SJCRH30 (cell line): ENCODE results near the gene EPB42. TPM values are rescaled to one million over a fixed set of nuclear protein-coding genes. Genes with fewer than 3 reads are reported as not detected.

Source experiments
- DNase-seq, 2 experiments: peaks; one replicate each; pipeline ENCODE4 v3.0.0-alpha.2; 2015 to 2020
- H3K27ac ChIP-seq: fragments of 250-450 bp; sonication (Bioruptor Pico); 2 replicates; pipeline ENCODE4 v1.5.1; 2020; ENCODE audit warnings: mild to moderate bottlenecking, moderate library complexity
- H3K27me3 ChIP-seq: fragments of 250-450 bp; sonication (Bioruptor Pico); 2 replicates; pipeline ENCODE4 v1.5.1; 2020; ENCODE audit warnings: mild to moderate bottlenecking, moderate library complexity
- H3K36me3 ChIP-seq: fragments of 250-450 bp; sonication (Bioruptor Pico); 2 replicates; pipeline ENCODE4 v1.5.1; 2020; ENCODE audit warnings: mild to moderate bottlenecking, moderate library complexity
- H3K4me1 ChIP-seq: fragments of 250-450 bp; sonication (Bioruptor Pico); 2 replicates; pipeline ENCODE4 v1.5.1; 2020; ENCODE audit warnings: mild to moderate bottlenecking, moderate library complexity
- H3K4me3 ChIP-seq: fragments of 250-450 bp; sonication (Bioruptor Pico); 2 replicates; pipeline ENCODE4 v1.5.1; 2020; ENCODE audit warnings: mild to moderate bottlenecking, moderate library complexity
- H3K9me3 ChIP-seq: fragments of 250-450 bp; sonication (Bioruptor Pico); replicated peaks from 2 replicates; pipeline ENCODE4 v1.5.1; 2020; ENCODE audit warnings: mild to moderate bottlenecking, moderate library complexity
- total RNA-seq: library from RNA; depleted of rRNA; stranded (reverse); fragments of >200 nt; shearing (Covaris generic); gene quantifications from 2 replicates; pipeline ENCODE4 v1.2.3, GENCODE V29; 2014

Gene EPB42
- total RNA-seq, 1 experiment from 2014 or later = not detected

DNA sequence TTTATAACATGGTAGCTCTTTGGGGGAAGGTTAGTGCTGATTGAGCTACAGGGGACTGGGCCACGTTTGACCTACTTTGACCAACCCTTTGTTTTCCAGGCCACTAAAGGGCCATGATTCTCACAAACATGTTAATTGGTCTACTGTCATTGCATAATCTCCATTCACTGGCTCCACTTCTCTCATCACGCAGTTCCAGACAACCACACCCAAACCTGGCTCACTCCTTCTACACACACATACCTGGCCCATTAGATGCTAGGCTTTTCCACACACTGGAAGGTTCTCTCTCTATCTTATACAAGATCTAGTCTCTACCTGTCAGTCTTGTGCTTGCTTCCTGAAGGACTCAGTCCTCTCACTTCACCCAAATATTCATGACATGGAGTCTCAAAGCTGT is 30.0 kb upstream of the EPB42 start:
- H3K4me3 ChIP-seq = no peak overlapping the region
- DNase-seq = no peak

DNA sequence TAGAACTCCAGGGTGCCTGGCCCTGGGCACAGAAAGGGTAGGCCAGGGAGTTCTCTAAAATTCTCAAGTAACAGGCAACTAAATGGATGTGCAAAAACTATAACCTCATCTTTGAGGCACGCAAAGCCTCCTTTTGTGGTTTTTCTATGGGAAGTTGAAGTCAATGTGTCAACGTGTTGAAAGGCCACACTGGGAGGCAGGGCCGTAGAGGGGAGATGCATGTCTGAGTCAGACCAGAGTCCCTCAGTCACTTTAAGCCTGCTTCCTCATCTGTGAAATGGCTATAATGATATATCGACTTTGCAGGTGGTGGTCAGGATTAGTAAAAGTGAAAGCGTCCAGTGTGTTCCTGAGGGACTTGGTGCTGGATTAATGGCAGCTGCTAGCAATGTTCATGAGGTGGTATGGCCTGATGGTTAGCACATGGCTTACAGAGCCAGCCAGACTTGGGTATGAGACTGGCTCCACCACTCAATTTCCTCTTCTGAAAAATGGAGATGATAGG is 28.9 kb upstream of the EPB42 start:
- peaks cover 4% of the 10 kb centered on the region; the same call in 1 of the 2 replicates for H3K4me1 ChIP-seq
- peak; percentile 44 to 54 for DNase-seq
- H3K36me3 ChIP-seq = no peaks in the 10 kb centered on the region
- peak overlapping the region; percentile 39 for H3K27ac ChIP-seq
- H3K27me3 ChIP-seq = no peaks in the 10 kb centered on the region
- no peaks in the 10 kb centered on the region for H3K9me3 ChIP-seq
- no peak overlapping the region for H3K4me3 ChIP-seq

More for the DNA sequence above, 30.0 kb upstream of the EPB42 start:
- H3K27me3 ChIP-seq = no peaks in the 10 kb centered on the region
- H3K27ac ChIP-seq = no peak overlapping the region
- H3K4me1 ChIP-seq = peaks cover 4% of the 10 kb centered on the region; the same call in 1 of the 2 replicates
- no peaks in the 10 kb centered on the region for H3K36me3 ChIP-seq
- H3K9me3 ChIP-seq = no peaks in the 10 kb centered on the region

GRCh38 chr15:43249236-43249635 is 28.4 kb upstream of the EPB42 start:
- H3K27ac ChIP-seq = peak overlapping the region; percentile 39
- no peak for DNase-seq
- H3K4me3 ChIP-seq = no peak overlapping the region
- H3K4me1 ChIP-seq = peaks cover 4% of the 10 kb centered on the region; the same call in 1 of the 2 replicates
- no peaks in the 10 kb centered on the region for H3K36me3 ChIP-seq
- peaks cover 3% of the 10 kb centered on the region; the same call in 1 of the 2 replicates for H3K27me3 ChIP-seq
- no peaks in the 10 kb centered on the region for H3K9me3 ChIP-seq

DNA sequence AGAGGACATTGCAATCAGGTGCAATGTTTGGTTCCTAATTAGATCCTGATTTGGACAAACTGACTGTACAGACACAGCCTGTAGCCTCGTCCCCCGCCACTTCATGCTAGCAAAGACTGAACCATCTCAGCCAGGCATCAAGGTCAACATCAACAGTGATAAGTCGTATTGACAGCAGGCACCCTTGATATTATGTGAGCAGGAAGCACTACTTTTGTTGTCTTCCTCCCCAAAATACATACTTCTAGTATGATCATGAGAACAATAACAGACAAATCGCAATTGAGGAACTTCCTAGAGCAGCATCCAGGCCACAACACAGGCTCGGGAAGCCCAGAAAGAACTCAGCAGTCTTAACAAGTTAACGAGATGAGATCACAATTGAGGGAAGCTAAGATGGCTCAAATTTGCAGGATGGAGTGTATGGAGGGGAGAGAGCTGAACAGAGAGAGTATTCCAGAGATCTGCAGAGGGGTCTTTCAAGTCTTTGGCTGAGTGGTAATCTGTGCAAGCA is 25.5 kb upstream of the EPB42 start:
- peaks cover 6% of the 10 kb centered on the region; the same call in 1 of the 2 replicates for H3K27me3 ChIP-seq

DNA sequence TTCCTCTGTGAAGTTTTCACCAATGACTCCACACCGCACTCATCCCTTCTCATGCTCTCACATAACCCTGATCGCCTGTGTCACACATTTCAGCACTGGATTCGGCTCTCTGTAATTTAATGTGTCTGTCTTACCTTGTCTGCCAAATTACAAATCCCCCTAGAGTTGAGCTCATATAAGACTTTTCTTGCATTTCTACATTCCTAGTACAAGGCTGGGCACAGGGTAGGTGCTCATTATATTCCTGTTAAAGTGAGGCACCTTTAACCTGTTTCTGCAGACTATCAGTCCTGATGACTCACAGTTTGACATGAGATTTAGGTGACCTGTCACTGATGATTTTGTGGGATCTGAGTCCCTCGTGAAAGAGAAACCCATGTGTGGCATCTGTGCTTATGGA is 23.3 kb upstream of the EPB42 start:
- Histone ChIP-seq H3K27me3 (peaks cover 6% of the 10 kb centered on the region; the same call in 1 of the 2 replicates), H3K36me3 (no peaks in the 10 kb centered on the region), H3K4me3 (no peak overlapping the region), H3K4me1 (no peaks in the 10 kb centered on the region), H3K27ac (no peak overlapping the region), H3K9me3 (no peaks in the 10 kb centered on the region)
- no peak for DNase-seq

More for the DNA sequence above, 25.5 kb upstream of the EPB42 start:
- H3K36me3 ChIP-seq = no peaks in the 10 kb centered on the region
- H3K4me1 ChIP-seq = peaks cover 4% of the 10 kb centered on the region; the same call in 1 of the 2 replicates
- H3K4me3 ChIP-seq = no peak overlapping the region
- no peaks in the 10 kb centered on the region for H3K9me3 ChIP-seq
- DNase-seq = no peak
- H3K27ac ChIP-seq = no peak overlapping the region

DNA sequence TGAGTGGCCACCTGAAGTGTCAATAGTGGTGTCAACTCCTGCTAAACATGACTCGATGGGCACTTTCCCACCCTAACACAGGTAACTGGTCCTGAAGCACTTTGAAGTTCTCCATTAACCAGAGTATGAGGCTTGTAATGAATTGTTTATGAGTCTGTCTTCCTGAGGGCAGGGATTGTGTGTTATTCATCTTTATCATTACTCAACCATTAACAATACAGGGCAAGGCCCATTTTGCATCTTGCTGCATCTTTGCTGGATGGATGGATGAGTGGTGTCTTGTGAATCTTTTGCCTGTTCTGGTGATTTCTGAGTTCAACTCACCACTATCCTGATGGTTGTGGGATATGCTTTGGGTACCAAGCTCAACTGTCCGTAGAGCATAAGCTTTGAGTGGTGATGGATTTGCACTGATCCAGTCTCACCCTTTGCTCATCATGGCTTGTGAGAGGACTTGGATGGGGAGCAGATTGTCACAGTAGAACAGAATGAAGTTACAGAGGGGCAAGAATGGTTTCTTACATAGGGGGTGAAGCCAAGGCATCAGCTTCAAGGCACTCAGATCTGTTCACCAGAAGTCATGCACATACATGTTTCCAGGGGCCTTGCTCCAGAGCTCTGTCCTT is 22.3 kb upstream of the EPB42 start:
- peaks cover 6% of the 10 kb centered on the region; the same call in 1 of the 2 replicates for H3K27me3 ChIP-seq
- H3K27ac ChIP-seq = no peak overlapping the region
- no peak overlapping the region for H3K4me3 ChIP-seq
- no peak for DNase-seq
- no peaks in the 10 kb centered on the region for H3K4me1 ChIP-seq
- no peaks in the 10 kb centered on the region for H3K9me3 ChIP-seq
- no peaks in the 10 kb centered on the region for H3K36me3 ChIP-seq

- H3K27ac ChIP-seq = no peak overlapping the region
- DNase-seq = no peak
Measured at GRCh38 chr15:43242616-43243015, 21.8 kb upstream of the EPB42 start.

DNA sequence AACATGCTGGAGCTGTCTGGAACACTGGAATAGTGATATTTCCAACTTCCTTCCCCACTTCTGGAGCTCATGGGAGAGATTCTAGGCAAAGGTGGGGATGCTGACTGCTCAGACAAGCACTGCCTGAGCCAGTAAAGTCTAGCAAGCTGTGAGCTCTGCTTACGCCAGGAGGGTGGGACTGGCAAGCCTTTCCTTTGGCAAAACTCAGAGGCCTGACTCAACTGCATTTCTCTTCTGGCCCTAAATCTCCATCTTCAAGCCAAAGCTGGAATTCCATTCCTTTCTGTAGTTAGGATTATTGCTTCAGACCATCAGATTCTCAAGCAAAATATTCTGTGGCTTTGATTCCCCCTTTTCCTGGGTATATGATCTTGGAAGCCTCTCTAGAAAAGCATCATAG is 20.3 kb upstream of the EPB42 start:
- no peak for DNase-seq
- no peak overlapping the region for H3K27ac ChIP-seq
- H3K4me3 ChIP-seq = no peak overlapping the region
- no peaks in the 10 kb centered on the region for H3K36me3 ChIP-seq
- no peaks in the 10 kb centered on the region for H3K9me3 ChIP-seq
- H3K4me1 ChIP-seq = no peaks in the 10 kb centered on the region
- H3K27me3 ChIP-seq = peaks cover 6% of the 10 kb centered on the region; the same call in 1 of the 2 replicates

More at GRCh38 chr15:43242616-43243015, 21.8 kb upstream of the EPB42 start:
- Histone ChIP-seq H3K9me3 (no peaks in the 10 kb centered on the region), H3K27me3 (peaks cover 6% of the 10 kb centered on the region; the same call in 1 of the 2 replicates), H3K4me3 (no peak overlapping the region), H3K36me3 (no peaks in the 10 kb centered on the region), H3K4me1 (no peaks in the 10 kb centered on the region)

- no peak for DNase-seq
- Histone ChIP-seq H3K4me1 (no peaks in the 10 kb centered on the region), H3K27ac (no peak overlapping the region), H3K9me3 (no peaks in the 10 kb centered on the region), H3K36me3 (no peaks in the 10 kb centered on the region), H3K4me3 (no peak overlapping the region), H3K27me3 (peaks cover 6% of the 10 kb centered on the region; the same call in 1 of the 2 replicates)
Measured at GRCh38 chr15:43239732-43240491, 19.1 kb upstream of the EPB42 start.

- Histone ChIP-seq H3K9me3 (no peaks in the 10 kb centered on the region), H3K4me3 (no peak overlapping the region), H3K27me3 (no peaks in the 10 kb centered on the region), H3K36me3 (no peaks in the 10 kb centered on the region), H3K27ac (no peak overlapping the region), H3K4me1 (no peaks in the 10 kb centered on the region)
- no peak for DNase-seq
Measured at GRCh38 chr15:43238671-43239131, 17.9 kb upstream of the EPB42 start.

DNA sequence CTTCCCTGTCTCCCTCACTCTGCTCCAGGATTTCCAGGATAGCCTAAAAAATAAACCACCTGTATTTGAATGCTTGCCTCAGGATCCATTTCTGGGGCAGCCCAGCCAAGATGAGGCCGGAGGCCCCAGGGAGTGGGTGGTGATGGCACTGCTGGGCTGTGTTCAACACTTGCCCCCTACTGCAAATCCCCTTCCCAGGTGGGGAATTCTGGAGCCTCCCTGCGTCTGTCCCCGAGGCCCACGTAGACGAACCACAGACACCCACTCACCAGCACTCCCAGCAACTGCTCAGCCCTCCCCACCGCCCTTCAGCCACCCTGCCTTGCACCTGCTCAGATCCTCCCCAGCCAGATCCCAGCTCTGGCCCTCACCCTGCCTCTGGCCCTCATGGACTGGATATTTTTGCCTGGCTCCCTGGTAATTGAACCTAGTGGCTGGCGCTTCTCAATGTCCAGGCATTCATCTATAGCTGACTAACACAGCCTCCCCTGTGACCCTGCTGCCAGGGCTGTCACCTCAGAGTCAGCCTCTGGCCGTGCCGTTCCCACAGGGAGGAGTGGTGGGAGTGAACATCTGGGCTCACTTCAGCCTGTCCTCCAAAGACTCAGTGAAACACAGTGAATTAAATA is 17.1 kb upstream of the EPB42 start:
- H3K9me3 ChIP-seq = no peaks in the 10 kb centered on the region
- H3K4me3 ChIP-seq = no peak overlapping the region
- H3K27me3 ChIP-seq = no peaks in the 10 kb centered on the region
- H3K4me1 ChIP-seq = no peaks in the 10 kb centered on the region
- peak in 1 of 2 experiments; percentile 17 for DNase-seq
- no peak overlapping the region for H3K27ac ChIP-seq
- H3K36me3 ChIP-seq = no peaks in the 10 kb centered on the region

DNA sequence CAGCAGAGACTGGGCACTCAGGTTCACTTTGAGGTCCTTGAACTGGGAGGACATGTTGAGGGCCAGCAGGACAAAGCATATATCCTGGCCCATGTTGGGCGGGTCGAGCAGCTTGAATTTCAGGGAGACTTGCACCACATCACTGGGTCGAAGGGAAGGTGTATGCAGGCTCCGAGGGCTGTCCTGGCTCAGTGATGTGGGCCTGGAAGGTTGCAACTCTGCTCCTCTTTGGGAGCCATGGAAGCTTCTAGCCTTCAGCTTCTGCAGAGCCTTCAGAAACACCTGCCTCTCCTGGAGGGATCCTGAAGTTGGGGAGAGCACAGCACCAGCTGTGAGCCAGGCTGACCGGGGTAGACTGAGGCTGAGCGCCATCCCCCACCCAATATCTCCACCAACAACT is 14.7 kb upstream of the EPB42 start:
- H3K9me3 ChIP-seq = no peaks in the 10 kb centered on the region
- no peaks in the 10 kb centered on the region for H3K36me3 ChIP-seq
- no peaks in the 10 kb centered on the region for H3K27me3 ChIP-seq
- no peak overlapping the region for H3K27ac ChIP-seq
- no peak overlapping the region for H3K4me3 ChIP-seq
- H3K4me1 ChIP-seq = no peaks in the 10 kb centered on the region
- no peak for DNase-seq

GRCh38 chr15:43232289-43232874 is 11.6 kb upstream of the EPB42 start:
- no peak for DNase-seq
- Histone ChIP-seq H3K4me3 (no peak overlapping the region), H3K27ac (no peak overlapping the region), H3K9me3 (no peaks in the 10 kb centered on the region), H3K36me3 (no peaks in the 10 kb centered on the region), H3K4me1 (no peaks in the 10 kb centered on the region), H3K27me3 (no peaks in the 10 kb centered on the region)

DNA sequence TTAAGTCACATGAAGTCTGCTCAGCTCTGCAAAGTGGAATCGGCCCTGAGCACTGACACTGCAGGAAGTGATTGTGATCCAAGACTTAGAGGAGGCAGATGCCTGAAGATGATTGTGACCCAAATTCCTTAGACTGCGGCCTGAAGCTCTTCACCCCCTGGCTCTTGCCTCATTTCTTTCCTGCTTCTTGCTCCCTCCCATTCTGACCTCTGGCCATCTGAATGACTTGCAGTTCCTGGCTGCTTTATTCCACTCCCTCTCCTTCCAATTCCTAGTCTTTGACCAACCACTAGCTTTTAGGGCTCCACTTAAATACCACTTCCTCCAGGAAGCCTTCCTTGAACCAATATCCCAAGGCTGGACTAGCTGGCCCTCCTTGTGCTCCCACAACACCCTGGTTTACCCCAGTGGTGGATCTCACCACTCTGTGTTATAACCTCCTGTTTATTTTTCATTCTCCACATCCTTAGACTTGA is 9.9 kb upstream of the EPB42 start:
- no peak overlapping the region for H3K4me3 ChIP-seq
- H3K36me3 ChIP-seq = no peaks in the 10 kb centered on the region
- DNase-seq = no peak
- H3K27me3 ChIP-seq = no peaks in the 10 kb centered on the region
- no peaks in the 10 kb centered on the region for H3K4me1 ChIP-seq
- no peaks in the 10 kb centered on the region for H3K9me3 ChIP-seq
- no peak overlapping the region for H3K27ac ChIP-seq
